Esophagus muscularis mucosa (tissue), 3 donors: Measurements from ENCODE around the gene PROX2.

ENCODE experiments used
- CTCF ChIP-seq, 3 experiments: fragments of 200-600 bp in 2 of 3; fragments of 450-650 bp in 1 of 3; sonication (generic) in 2 of 3; IDR thresholded peaks; one replicate each; pipeline ENCODE4 v1.5.1; 2017 to 2019; ENCODE audit warnings: antibody characterized with exemption in 3 of 3, mild to moderate bottlenecking in 2 of 3, moderate library complexity in 1 of 3
- POLR2A ChIP-seq: fragments of 450-650 bp; IDR thresholded peaks from one replicate; pipeline ENCODE4 v1.6.1; 2017; ENCODE audit warnings: antibody characterized with exemption, moderate library complexity, mild to moderate bottlenecking, low read depth
- POLR2AphosphoS5 ChIP-seq, 2 donors: sonication (generic); formaldehyde crosslinking; IDR thresholded peaks; one replicate each; pipeline ENCODE4 v1.6.1; 2017; ENCODE audit warnings: antibody characterized with exemption in 2 of 2

GRCh38 chr14:74836251-74836960 lies 39.5 kb downstream of the PROX2 start:
- TF ChIP-seq POLR2AphosphoS5 (IDR thresholded peaks at IDR 0.05) = no peak
- TF ChIP-seq CTCF (IDR thresholded peaks at IDR 0.05) = no peak
- TF ChIP-seq POLR2A = no peak
